ENCODE results near the gene RPS4Y2. TPM values are rescaled to one million over a fixed set of nuclear protein-coding genes. Genes with fewer than 3 reads are reported as not detected.
A peak's percentile ranks its signal among the peaks of the same experiment; 100 is the strongest.

Gene RPS4Y2
- not detected for total RNA-seq
- total RNA-seq (2013), result 0.23 TPM

GRCh38 chrY:20755808-20756207, at the start of gene RPS4Y2:
TSS of gene RPS4Y2 (plus strand) at chrY:20756108. CDS start at chrY:20756164, 56 bp downstream.
- no peak for TF ChIP-seq CTCF (IDR thresholded peaks at IDR 0.05)
- H3K27me3 Mint-ChIP-seq (ENCODE audit: low read depth in 2 of 2), result no peaks in the 10 kb centered on the region
- Histone ChIP-seq H3K27me3 (ENCODE audit: control insufficient read depth, insufficient read depth, low read length) (no peaks in the 10 kb centered on the region), H3K9me3 (ENCODE audit: control insufficient read depth, insufficient read depth, low read length) (no peaks in the 10 kb centered on the region), H3K4me3 (ENCODE audit: low read length) (no peak within 1 kb of the TSS), H3K4me1 (ENCODE audit: control insufficient read depth, insufficient read depth, low read length) (no peaks in the 10 kb centered on the region), H3K36me3 (ENCODE audit: control insufficient read depth, insufficient read depth, low read length) (no peaks in the 10 kb centered on the region), H3K27ac (ENCODE audit: low read length) (no peak within 1 kb of the TSS)
- no peaks in the 10 kb centered on the region for H3K9me3 Mint-ChIP-seq
- intact Hi-C loops (cut with micrococcal nuclease), result no loop called here
- 95% methylated on average over 18 of the region's 20 CpGs for WGBS (ENCODE audit: insufficient coverage)
- H3K36me3 Mint-ChIP-seq, result no peaks in the 10 kb centered on the region
- ATAC-seq (no peak), DNase-seq (no peak)
- H3K4me3 Mint-ChIP-seq, result no peak within 1 kb of the TSS
- no peak within 1 kb of the TSS for H3K27ac Mint-ChIP-seq
- H3K4me1 Mint-ChIP-seq, result no peaks in the 10 kb centered on the region

- no peaks in the 10 kb centered on the region for H3K36me3 ChIP-seq (ENCODE audit: control insufficient read depth, insufficient read depth, low read length)
- intact Hi-C loops (cut with micrococcal nuclease), result no loop called here
- H3K27ac Mint-ChIP-seq, result no peak overlapping the region
- no peaks in the 10 kb centered on the region for H3K9me3 ChIP-seq (ENCODE audit: control insufficient read depth, insufficient read depth, low read length)
- H3K36me3 Mint-ChIP-seq, result no peaks in the 10 kb centered on the region
- no peaks in the 10 kb centered on the region for H3K4me1 ChIP-seq (ENCODE audit: control insufficient read depth, insufficient read depth, low read length)
- TF ChIP-seq CTCF (IDR thresholded peaks at IDR 0.05), result no peak
- H3K4me1 Mint-ChIP-seq, result no peaks in the 10 kb centered on the region
- H3K27me3 Mint-ChIP-seq (ENCODE audit: low read depth in 2 of 2), result no peaks in the 10 kb centered on the region
- H3K27me3 ChIP-seq (ENCODE audit: control insufficient read depth, insufficient read depth, low read length), result no peaks in the 10 kb centered on the region
- no peak overlapping the region for H3K27ac ChIP-seq (ENCODE audit: low read length)
- WGBS (ENCODE audit: insufficient coverage), result 83% methylated on average over 1 of the region's 4 CpGs
- peaks cover 0 to 12% of the 10 kb centered on the region in 2 donors for H3K9me3 Mint-ChIP-seq
- DNase-seq (no peak), ATAC-seq (no peak)
- no peak overlapping the region for H3K4me3 ChIP-seq (ENCODE audit: low read length)
- no peak overlapping the region for H3K4me3 Mint-ChIP-seq
Observed at GRCh38 chrY:20714391-20714790, 41.5 kb upstream of the RPS4Y2 start.

GRCh38 chrY:20726184-20726907, 29.6 kb upstream of the RPS4Y2 start:
- no peaks in the 10 kb centered on the region for H3K27me3 ChIP-seq (ENCODE audit: control insufficient read depth, insufficient read depth, low read length)
- no peak for ATAC-seq
- Mint-ChIP-seq H3K4me3 (no peak overlapping the region), H3K27ac (no peak overlapping the region), H3K4me1 (no peaks in the 10 kb centered on the region), H3K9me3 (no peaks in the 10 kb centered on the region), H3K27me3 (ENCODE audit: low read depth in 2 of 2) (no peaks in the 10 kb centered on the region), H3K36me3 (no peaks in the 10 kb centered on the region)
- H3K4me1 ChIP-seq (ENCODE audit: control insufficient read depth, insufficient read depth, low read length), result no peaks in the 10 kb centered on the region
- TF ChIP-seq CTCF (IDR thresholded peaks at IDR 0.05), result no peak
- no peak for DNase-seq
- peak overlapping the region; percentile 28 for H3K27ac ChIP-seq (ENCODE audit: low read length)
- intact Hi-C loops (cut with micrococcal nuclease), result no loop called here
- 74% methylated on average over 4 of the region's 11 CpGs for WGBS (ENCODE audit: insufficient coverage)
- H3K9me3 ChIP-seq (ENCODE audit: control insufficient read depth, insufficient read depth, low read length), result no peaks in the 10 kb centered on the region
- no peak overlapping the region for H3K4me3 ChIP-seq (ENCODE audit: low read length)
- H3K36me3 ChIP-seq (ENCODE audit: control insufficient read depth, insufficient read depth, low read length), result no peaks in the 10 kb centered on the region

- no peaks in the 10 kb centered on the region for H3K27me3 ChIP-seq (ENCODE audit: control insufficient read depth, insufficient read depth, low read length)
- Mint-ChIP-seq H3K27me3 (ENCODE audit: low read depth in 2 of 2) (no peaks in the 10 kb centered on the region), H3K36me3 (no peaks in the 10 kb centered on the region), H3K4me1 (no peaks in the 10 kb centered on the region), H3K9me3 (no peaks in the 10 kb centered on the region), H3K27ac (no peak overlapping the region), H3K4me3 (no peak overlapping the region)
- no peaks in the 10 kb centered on the region for H3K9me3 ChIP-seq (ENCODE audit: control insufficient read depth, insufficient read depth, low read length)
- TF ChIP-seq CTCF (IDR thresholded peaks at IDR 0.05), result no peak
- DNase-seq (no peak), ATAC-seq (no peak)
- WGBS (ENCODE audit: insufficient coverage), result 0% methylated on average over 1 of the region's 1 CpG
- H3K36me3 ChIP-seq (ENCODE audit: control insufficient read depth, insufficient read depth, low read length), result no peaks in the 10 kb centered on the region
- intact Hi-C loops (cut with micrococcal nuclease), result no loop called here
- no peak overlapping the region for H3K4me3 ChIP-seq (ENCODE audit: low read length)
- no peaks in the 10 kb centered on the region for H3K4me1 ChIP-seq (ENCODE audit: control insufficient read depth, insufficient read depth, low read length)
- H3K27ac ChIP-seq (ENCODE audit: low read length), result no peak overlapping the region
Observed at GRCh38 chrY:20735200-20735599, 20.7 kb upstream of the RPS4Y2 start.

Measured in natural killer cell (primary cell).